Stromal cell of bone marrow (primary cell): Measurements from ENCODE around the gene TMTC1.

ENCODE experiments used
- DNase-seq: peaks from one replicate; pipeline ENCODE4 v3.0.0-alpha.2; 2012; ENCODE audit warnings: low read depth

TMTC1 gene

GRCh38 chr12:29739279-29739991 lies 44.3 kb downstream of the TMTC1 start:
- DNase-seq: no peak

GRCh38 chr12:29738365-29738764 lies 45.4 kb downstream of the TMTC1 start:
- DNase-seq: no peak

DNA sequence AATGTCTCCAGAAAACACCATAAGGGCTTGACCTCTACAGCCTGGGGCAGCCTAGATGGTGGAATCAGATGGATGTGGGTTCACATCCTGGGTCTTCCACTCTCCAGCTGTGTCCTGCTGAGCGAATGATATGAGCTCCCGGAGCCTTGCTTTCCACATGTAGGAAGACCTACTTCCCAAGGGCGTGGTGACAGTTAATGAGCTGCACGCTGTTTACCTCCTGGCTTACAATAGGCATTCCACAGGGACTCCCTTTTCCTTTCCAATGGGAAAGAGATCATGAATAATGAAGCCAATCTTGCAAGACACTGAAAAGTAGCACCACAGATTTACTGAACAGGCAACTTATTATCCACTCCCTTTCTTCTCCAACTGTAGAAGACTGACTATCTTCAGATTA lies 46.1 kb downstream of the TMTC1 start:
- no peak for DNase-seq

DNA sequence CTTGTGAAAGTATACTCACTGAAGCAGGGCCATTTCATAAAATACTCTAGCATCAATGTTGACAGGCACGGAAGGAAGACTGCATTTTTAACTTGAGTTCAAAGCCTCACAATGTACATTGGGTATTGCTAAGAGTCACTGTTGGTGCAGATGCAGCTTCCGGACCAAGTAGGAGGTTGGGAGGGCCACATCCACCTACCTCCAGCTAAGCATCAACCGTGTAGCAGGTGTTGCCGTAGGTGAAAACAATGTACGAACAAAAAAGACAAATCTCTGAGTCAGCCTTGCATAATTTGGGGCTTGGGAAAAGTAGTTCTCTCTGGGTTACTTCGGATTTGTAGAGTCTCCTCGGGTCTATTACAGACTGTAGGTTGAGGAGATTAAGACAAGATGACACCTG lies 48.1 kb downstream of the TMTC1 start:
- DNase-seq: no peak

- DNase-seq: no peak
Observed at GRCh38 chr12:29734734-29735133, 49.0 kb downstream of the TMTC1 start.

DNA sequence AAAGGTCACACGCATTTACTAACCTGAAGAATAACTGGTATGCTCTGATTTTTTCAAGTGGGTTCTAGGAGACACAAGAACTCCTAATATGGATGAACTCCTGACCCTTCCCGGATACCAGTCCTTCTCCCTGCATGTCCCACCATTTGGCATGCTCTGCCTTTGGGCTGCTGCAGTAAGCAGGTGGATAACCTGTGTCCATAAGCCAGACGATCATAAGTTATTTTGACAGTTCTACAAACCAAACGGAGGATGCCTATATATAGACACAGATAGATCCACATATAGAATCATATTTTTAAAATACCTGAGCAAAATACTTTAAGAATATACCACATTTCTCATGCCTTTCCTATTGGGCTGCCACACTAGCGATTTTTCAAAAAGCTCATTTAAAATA lies 49.4 kb downstream of the TMTC1 start:
- DNase-seq: no peak

DNA sequence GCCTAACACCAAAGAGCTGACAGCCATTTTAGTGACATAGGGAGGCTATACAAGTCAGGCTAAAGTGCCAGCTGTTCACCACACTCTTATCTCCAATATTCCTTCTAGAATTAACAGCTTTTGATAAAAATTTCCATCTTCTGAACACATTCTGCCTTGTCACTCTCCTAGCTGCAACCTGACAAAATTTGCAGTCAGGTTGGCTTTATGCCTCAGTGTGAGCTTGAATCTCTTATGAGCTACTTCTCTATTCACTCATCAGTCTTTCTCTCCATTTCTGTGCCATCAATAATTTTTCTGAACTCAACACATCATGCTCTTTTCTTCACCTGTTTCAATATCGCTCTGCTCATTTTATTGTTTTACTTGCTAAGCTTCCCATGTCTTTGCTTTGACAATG lies 50.2 kb downstream of the TMTC1 start:
- DNase-seq: no peak

DNA sequence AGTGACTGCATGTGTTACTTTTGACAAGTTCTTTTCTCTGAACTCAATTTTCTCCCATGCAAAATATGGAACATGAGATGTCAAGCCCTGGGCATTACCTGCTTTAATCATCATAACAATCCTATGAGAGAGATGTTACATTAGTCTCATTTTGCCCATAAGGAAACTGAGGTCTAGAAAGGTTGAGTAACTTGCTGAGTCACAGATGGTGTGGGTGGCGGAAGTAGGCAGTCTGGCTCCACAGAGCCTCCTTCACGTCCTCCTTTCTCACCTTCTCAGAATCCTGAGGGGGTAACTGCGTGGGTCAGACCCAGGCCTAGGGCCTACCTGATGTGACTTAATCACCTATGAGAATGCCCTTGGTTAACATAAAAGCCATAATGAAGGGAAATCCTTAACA lies 50.7 kb downstream of the TMTC1 start:
- DNase-seq: no peak

DNA sequence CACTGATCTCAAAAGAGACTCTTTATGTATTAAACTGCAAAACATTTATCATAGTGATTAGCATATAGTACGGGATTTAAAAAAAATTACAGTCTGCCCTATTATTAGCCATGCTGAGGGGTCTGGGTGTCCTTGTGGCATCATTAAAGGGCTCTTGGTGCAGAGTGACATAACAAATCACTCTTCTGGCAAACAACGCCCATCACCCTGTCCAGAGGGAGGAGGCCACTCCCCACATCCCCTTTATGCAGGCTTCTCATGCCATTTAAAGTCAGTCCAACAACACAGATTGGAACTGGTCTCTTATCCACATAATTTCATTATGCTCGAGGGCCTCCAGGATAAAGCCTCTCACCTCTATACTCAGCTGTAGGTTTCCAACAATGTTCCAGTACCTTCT lies 51.1 kb downstream of the TMTC1 start:
- DNase-seq: no peak

GRCh38 chr12:29732191-29732590 lies 51.6 kb downstream of the TMTC1 start:
- no peak for DNase-seq

DNA sequence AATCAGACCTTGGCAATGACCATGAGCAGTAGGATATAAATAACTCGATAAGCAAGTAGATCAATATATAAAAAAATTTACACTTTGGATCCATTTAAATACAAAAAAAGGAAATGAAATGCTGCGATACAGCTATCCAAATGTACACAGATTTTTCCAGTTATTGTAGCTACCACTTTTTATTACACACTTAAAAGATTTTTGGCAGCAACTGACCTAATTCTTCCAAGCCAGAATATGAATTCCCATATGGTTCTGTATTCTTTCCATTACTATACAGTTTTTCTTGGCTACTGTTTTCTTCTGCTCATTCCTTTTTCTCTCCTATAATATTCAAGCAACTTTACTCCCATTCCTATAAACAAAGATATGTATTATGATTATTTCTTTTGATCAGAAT lies 52.2 kb downstream of the TMTC1 start:
- no peak for DNase-seq

DNA sequence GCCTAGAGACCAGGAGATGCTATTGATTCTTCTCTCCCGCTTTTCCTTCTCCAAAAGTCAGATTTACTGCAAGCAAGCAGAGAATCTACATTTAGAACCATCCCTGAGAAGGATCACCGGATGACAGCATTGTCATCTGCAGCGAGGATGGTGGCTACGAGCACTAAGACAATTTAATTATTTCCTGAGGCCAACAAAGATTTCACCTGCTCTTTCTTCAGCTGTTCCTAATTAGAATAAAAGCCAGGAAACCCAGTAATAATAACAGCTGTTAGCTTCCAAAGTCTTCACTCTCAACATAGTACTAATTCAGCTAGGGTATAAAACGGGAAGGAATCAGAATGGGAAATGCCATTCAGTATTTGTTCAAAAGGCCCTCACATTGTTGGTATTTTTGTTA lies 53.3 kb downstream of the TMTC1 start:
- no peak for DNase-seq

DNA sequence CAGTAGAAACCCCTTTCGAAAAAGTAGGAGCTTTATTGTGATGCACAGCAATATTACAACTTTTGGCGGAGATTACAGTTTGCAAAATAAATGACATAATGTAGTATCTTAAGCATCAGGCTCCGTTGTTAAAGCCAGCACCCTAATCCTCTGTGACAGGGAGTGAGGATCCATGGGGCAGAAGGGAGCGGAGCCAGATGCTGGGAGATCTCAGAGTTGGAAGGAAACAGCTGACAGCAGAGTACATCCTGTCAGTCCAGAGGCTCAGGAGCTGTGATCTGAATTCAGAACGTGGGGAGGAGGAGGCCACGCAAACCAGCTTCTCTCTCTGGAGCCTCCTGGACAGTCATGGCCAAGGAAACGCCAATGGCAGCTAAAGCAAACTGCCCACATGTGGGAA lies 55.7 kb downstream of the TMTC1 start:
- no peak for DNase-seq

DNA sequence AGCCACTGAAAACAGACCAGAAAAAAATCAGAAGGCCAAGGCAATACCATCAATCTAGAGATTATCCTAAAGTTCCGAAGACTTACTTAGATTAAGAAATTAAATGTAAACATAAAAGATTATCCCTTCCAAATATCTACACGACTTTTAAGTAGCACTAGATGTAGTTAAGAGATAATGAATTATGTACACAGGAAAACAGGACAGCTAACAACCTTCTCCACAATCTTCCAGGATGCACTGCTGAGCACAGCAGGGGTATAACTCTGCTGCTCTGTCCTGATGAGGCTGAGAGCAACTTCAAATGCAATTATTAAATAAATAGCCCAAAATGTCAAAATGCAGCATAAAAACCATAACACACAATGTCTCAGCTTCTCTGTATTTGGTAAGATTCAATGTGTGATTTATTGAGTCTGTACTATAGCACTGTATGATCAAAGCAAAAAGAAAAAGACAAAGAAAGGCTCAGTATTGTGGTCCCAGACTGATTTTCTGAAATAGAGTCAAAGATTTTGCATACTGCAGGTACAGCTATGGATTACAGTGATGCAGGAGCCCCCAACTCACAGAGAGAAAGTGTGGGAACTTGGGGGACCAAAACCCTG lies 56.9 kb downstream of the TMTC1 start:
- no peak for DNase-seq

DNA sequence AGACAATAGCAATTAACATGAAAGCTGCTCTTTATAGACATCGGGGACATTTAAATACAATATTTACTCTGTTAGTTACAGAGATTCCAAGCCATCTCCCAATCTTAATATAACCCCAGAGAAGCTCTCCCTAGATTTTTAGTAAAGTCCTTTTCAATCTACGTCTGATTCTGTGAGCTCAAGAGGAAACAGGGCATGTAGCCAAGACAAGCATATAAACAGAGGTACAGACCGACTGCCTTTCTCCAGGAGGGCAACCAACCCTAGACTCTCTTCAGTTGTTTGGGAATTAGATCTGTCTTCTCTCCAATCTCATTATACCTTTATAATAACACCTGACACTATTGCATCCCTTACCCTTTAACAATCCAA lies 57.4 kb downstream of the TMTC1 start:
- no peak for DNase-seq

GRCh38 chr12:29725587-29726320 lies 58.0 kb downstream of the TMTC1 start:
- DNase-seq: no peak

GRCh38 chr12:29722164-29722563 lies 61.6 kb downstream of the TMTC1 start:
- no peak for DNase-seq

- no peak for DNase-seq
Observed at GRCh38 chr12:29719381-29719780, 64.4 kb downstream of the TMTC1 start.

- DNase-seq: no peak
Observed at GRCh38 chr12:29717540-29718100, 66.1 kb downstream of the TMTC1 start.

- DNase-seq: no peak
Observed at GRCh38 chr12:29714966-29715365, 68.8 kb downstream of the TMTC1 start.

DNA sequence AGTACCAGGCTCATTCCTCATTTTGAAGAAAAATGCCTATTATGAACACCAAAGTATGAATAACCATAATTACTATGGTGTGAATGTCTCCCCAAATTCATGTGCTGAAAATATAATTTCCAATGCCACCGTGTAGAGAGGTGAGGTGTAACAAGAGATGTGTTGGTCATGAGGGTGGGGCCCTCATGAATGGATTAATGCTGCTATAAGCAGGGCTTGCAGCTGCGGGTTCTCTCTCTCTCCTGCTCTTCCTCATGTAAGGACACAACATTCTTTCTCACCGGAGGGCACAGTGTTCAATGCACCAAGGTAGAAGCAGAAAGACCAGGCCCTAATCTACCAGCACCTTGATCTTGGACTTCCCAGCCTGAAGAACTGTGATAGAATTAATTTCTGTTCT lies 70.0 kb downstream of the TMTC1 start:
- no peak for DNase-seq

DNA sequence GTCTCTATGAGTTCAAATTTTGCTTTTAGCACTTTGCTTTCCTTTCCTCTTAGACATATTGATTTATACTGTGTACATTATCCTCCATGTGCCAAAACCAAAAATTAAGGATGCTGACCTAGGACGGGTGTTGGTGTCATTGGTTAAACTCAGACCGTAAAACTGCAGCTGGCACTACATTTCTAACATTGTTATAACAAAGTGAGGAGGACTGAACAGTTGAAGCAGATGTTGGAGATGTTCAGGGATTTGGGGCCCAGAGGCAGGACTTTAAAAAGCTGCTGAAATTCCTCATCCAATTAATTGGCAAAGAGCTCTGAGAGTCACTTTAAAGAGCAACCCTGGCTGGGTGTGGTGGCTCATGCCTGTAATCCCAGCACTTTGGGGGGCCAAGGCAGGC lies 72.4 kb downstream of the TMTC1 start:
- no peak for DNase-seq

- DNase-seq: no peak
Observed at GRCh38 chr12:29710104-29710503, 73.6 kb downstream of the TMTC1 start.
